T47D (cell line): ENCODE data around the gene FRMPD1.

Experiments
- DNase-seq, 2 experiments: peaks; one replicate each; pipeline versions ENCODE4 v3.0.0 to v3.0.0-alpha.2; 2011 to 2012; ENCODE audit warnings: low read depth in 1 of 2, low spot score in 1 of 2
- JUND ChIP-seq: IDR thresholded peaks from 2 replicates; pipeline ENCODE4 v1.6.1; 2012; ENCODE audit warnings: low read depth
- in situ Hi-C: cut with HindIII; loops from 2 replicates; pipeline ENCODE4 v1.10.0; 2016; ENCODE audit warnings: low sequenced_read_pairs, low pct_unique_long_range_greater_than_20kb

The FRMPD1 gene

GRCh38 chr9:37668116-37668601, 17.4 kb downstream of the FRMPD1 start:
- no peak for TF ChIP-seq JUND
- in situ Hi-C loops, result no loop called here
- DNase-seq, result no peak

- TF ChIP-seq JUND, result no peak
- in situ Hi-C loops, result no loop called here
- no peak for DNase-seq
Observed at GRCh38 chr9:37669232-37669631, 18.5 kb downstream of the FRMPD1 start.

- in situ Hi-C loops, result no loop called here
- no peak for DNase-seq
- TF ChIP-seq JUND, result no peak
Observed at GRCh38 chr9:37675661-37676060, 24.9 kb downstream of the FRMPD1 start.

GRCh38 chr9:37676411-37676830, 25.7 kb downstream of the FRMPD1 start:
- in situ Hi-C loops, result no loop called here
- DNase-seq, result no peak
- TF ChIP-seq JUND, result no peak

GRCh38 chr9:37677435-37677834, 26.7 kb downstream of the FRMPD1 start:
- no peak for TF ChIP-seq JUND
- no peak for DNase-seq

GRCh38 chr9:37678789-37679273, 28.1 kb downstream of the FRMPD1 start:
- DNase-seq, result no peak
- in situ Hi-C loops, result no loop called here
- TF ChIP-seq JUND, result no peak

More at GRCh38 chr9:37677435-37677834, 26.7 kb downstream of the FRMPD1 start:
- in situ Hi-C loops, result no loop called here

GRCh38 chr9:37679649-37680402, 29.1 kb downstream of the FRMPD1 start:
- DNase-seq, result no peak
- in situ Hi-C loops, result no loop called here
- TF ChIP-seq JUND, result no peak

GRCh38 chr9:37682951-37683350, 32.2 kb downstream of the FRMPD1 start:
- DNase-seq, result no peak
- no peak for TF ChIP-seq JUND
- in situ Hi-C loops, result no loop called here

GRCh38 chr9:37683531-37684371, 33.0 kb downstream of the FRMPD1 start:
- in situ Hi-C loops, result no loop called here
- DNase-seq, result no peak
- TF ChIP-seq JUND, result no peak

GRCh38 chr9:37692622-37693221, 42.0 kb downstream of the FRMPD1 start:
- in situ Hi-C loops, result no loop called here
- no peak for TF ChIP-seq JUND
- DNase-seq, result no peak

- DNase-seq, result no peak
- in situ Hi-C loops, result no loop called here
- TF ChIP-seq JUND, result no peak
Observed at GRCh38 chr9:37693260-37693659, 42.5 kb downstream of the FRMPD1 start.

GRCh38 chr9:37694355-37694754, 43.6 kb downstream of the FRMPD1 start:
- in situ Hi-C loops, result no loop called here

More at GRCh38 chr9:37694355-37694754, 43.6 kb downstream of the FRMPD1 start:
- DNase-seq, result no peak
- TF ChIP-seq JUND, result no peak
